Activated CD4-positive, alpha-beta T cell treated with anti-CD3 and anti-CD28 coated beads, Interleukin-10, Interleukin-2, amounts not matched to agents 100 ng/mL and 50 ng/mL, durations not matched to agents 16 hours and 8 hours (primary cell): ENCODE data around the gene MED26.
"Not testable (repeated sequence)": the region's sequence is repeated elsewhere in the genome, so short reads cannot be mapped to it uniquely, and the experiment has no call there.

Source experiments
- DNase-seq: peaks from one replicate; pipeline ENCODE4 v3.0.0-alpha.2; 2020

MED26 gene

GRCh38 chr19:16628183-16628983 is at the start of gene MED26:
MED26 (minus strand) TSS chr19:16628204; CDS start chr19:16627943, 261 bp downstream.
- DNase-seq: peak; percentile 97

GRCh38 chr19:16677055-16677454 is 49.1 kb upstream of the MED26 start:
- DNase-seq: no peak

GRCh38 chr19:16676101-16676798 is 48.2 kb upstream of the MED26 start:
- DNase-seq: no peak

- not testable (repeated sequence) for DNase-seq
Measured at GRCh38 chr19:16673839-16674238, 45.8 kb upstream of the MED26 start.

- DNase-seq: no peak
Measured at GRCh38 chr19:16673231-16673630, 45.2 kb upstream of the MED26 start.

- DNase-seq: no peak
Measured at GRCh38 chr19:16671652-16672274, 43.8 kb upstream of the MED26 start.

GRCh38 chr19:16670291-16670690 is 42.3 kb upstream of the MED26 start:
- DNase-seq: no peak

GRCh38 chr19:16668702-16669101 is 40.7 kb upstream of the MED26 start:
- DNase-seq: not testable (repeated sequence)

GRCh38 chr19:16668176-16668575 is 40.2 kb upstream of the MED26 start:
- no peak for DNase-seq

GRCh38 chr19:16661480-16662034 is 33.6 kb upstream of the MED26 start:
- DNase-seq: peak; percentile 6

- peak; percentile 38 for DNase-seq
Measured at GRCh38 chr19:16660763-16661479, 32.9 kb upstream of the MED26 start, which contains the start of gene TMEM38A. TMEM38A (plus strand) TSS chr19:16661139; CDS start chr19:16661218, 79 bp downstream.

- DNase-seq: peak; percentile 99
Measured at GRCh38 chr19:16659832-16660708, 32.1 kb upstream of the MED26 start, which contains the start of gene SMIM7. SMIM7 (minus strand) TSS chr19:16660144; CDS start chr19:16660110, 34 bp downstream.

GRCh38 chr19:16659464-16659831 is 31.4 kb upstream of the MED26 start:
- DNase-seq: no peak

- DNase-seq: no peak
Measured at GRCh38 chr19:16657384-16657783, 29.4 kb upstream of the MED26 start.

- DNase-seq: no peak
Measured at GRCh38 chr19:16655727-16656126, 27.7 kb upstream of the MED26 start.

- no peak for DNase-seq
Measured at GRCh38 chr19:16654627-16655026, 26.6 kb upstream of the MED26 start.

GRCh38 chr19:16654140-16654539 is 26.1 kb upstream of the MED26 start:
- peak; percentile 8 for DNase-seq

- DNase-seq: no peak
Measured at GRCh38 chr19:16652854-16653253, 24.9 kb upstream of the MED26 start.

GRCh38 chr19:16651421-16652188 is 23.6 kb upstream of the MED26 start:
- not testable (repeated sequence) for DNase-seq

- DNase-seq: no peak
Measured at GRCh38 chr19:16650821-16651220, 22.8 kb upstream of the MED26 start.

GRCh38 chr19:16649734-16650133 is 21.7 kb upstream of the MED26 start:
- no peak for DNase-seq
